HG02588 (cell line): ENCODE measurements around the gene SGSH.
"Not testable (repeated sequence)": the region's sequence is repeated elsewhere in the genome, so short reads cannot be mapped to it uniquely, and the experiment has no call there.

Experiments
- ATAC-seq: cut with Tn5 transposase; IDR thresholded peaks from one replicate; pipeline ENCODE4 v1.9.1; 2021; ENCODE audit warnings: mild to moderate bottlenecking, moderate library complexity; ENCODE audit not compliant: unreplicated experiment

The SGSH gene

DNA sequence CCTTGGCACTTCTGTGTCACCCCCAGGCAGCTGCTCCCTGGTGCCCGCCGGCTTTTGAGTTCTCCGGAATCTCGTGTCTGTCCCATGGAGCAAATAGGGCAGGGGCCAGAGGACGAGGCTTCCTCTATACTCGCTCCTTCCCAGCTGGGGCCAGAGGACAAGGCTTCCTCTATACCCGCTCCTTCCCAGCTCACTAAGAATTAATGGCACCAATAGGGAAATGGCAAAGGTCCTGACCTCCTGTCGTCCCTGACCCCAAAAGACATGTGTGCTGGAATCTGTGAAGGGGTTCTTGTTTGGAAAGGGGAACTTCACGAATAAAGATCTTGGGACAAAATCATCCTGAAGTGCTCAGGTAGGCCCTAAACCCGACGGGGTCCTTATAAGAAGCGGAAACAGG, 7.6 kb downstream of the SGSH start:
- ATAC-seq: no peak

DNA sequence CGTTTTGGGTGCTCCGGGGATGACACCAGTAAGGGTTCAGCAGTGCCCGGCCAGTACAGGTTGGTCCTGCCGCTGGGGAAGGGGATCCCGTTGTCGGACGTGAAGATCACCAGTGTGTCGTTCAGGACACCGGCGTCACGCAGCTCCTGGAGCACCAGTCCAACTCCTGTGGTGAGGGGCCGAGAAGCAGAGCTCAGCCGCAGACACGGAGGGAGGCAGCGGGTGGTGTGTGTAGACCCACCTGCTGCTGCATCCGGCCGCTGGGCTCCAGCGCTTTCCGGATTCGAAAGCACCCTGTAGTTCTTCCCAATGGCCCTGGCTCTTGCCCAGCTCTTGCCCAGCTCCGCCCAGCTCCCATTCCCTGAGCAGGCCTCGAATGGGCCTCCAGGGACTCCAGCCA, 8.0 kb downstream of the SGSH start:
- no peak for ATAC-seq

DNA sequence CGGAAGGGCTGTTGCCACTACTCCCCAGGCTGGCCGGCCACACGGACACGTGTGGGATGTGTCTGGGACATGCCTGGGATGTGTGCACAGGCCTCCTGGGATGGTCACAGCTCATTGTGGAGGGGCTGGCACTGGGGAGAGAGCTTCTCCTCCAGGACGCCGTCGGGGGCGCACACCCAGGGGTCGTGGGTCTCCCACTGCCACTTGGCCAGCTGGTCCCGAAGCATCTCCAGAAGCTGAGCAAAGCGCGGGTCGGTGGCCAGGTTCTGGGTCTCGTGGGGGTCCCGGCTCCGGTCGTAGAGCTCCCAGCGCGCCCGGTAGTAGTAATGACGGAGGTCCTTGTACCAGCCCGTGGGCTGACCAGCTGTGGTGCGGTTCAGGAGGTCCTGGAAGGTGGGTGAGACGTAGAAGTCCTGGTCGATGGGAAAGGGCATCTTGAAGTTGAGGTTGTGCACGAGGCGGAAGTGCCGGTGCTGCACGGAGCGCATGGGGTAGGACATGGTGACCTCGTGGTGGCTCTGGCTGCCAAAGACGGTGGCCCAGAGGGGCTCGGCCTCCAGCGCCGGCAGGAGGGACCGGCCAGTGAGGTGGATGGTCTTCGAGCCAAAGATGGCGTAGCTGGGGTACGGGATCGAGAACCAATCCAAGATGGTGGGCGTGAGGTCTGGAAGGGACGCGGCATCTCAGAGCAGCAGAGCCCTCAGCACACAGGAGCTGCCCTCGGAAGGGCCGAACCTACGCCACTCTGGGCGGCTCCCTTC, 9.6 kb downstream of the SGSH start:
- no peak for ATAC-seq

DNA sequence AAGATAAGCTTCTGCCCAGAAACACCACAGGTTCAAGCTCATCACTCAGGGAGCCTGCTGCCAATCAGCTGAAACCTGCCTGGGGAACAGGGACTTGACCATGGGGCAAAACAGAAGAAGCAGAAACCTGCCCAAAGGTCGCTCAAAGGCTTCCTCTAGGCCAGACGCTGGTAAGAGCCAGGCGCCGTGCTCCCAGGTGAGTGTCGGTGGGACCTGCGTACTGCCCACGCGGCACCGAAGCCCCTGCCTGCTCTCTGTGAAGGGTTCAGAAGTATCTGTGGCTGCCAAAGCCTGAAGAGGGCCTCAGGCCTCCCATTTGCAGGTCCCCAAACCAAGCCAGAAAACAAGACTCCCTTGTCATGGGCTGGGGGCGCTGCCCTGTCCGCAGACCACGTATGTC, 10.4 kb downstream of the SGSH start:
- ATAC-seq: no peak

DNA sequence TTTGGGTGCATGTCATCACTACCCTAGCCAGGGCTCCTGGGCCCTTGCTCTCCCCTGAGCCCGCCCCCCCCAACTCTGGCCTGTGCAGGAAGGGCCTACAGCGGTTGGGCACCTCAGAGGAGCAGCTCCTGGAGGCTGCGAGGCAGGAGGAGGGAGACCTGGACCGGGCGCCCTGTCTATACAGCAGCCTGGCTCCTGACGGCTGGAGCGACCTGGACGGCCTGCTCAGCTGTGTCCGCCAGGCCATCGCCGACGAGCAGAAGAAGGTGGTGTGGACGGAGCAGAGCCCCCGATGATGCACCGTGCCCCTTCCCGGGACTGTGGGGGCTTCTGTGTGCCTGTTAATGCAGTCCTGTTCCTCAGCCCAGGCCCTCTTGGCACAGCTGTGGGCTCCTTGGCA, 12.1 kb downstream of the SGSH start:
- no peak for ATAC-seq

DNA sequence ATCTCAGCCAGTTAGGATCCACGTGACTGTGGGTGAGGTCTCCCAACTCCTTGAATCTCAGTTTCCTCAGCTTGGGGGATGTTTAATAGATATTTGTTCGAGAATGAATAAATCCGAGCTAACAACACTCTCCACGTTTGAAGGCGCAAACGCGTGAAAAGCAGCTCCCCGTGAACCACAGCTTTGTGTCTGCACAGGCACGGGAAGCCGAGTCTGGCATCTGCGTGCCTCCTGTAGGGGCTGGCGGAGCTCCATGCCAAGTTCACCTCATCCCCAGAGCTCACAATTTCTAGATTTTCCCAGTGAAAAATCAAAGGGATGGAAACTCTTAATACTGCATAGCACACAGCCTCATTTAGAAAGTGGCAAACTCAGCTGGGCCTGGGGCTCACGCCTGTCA, 14.3 kb downstream of the SGSH start:
- no peak for ATAC-seq

DNA sequence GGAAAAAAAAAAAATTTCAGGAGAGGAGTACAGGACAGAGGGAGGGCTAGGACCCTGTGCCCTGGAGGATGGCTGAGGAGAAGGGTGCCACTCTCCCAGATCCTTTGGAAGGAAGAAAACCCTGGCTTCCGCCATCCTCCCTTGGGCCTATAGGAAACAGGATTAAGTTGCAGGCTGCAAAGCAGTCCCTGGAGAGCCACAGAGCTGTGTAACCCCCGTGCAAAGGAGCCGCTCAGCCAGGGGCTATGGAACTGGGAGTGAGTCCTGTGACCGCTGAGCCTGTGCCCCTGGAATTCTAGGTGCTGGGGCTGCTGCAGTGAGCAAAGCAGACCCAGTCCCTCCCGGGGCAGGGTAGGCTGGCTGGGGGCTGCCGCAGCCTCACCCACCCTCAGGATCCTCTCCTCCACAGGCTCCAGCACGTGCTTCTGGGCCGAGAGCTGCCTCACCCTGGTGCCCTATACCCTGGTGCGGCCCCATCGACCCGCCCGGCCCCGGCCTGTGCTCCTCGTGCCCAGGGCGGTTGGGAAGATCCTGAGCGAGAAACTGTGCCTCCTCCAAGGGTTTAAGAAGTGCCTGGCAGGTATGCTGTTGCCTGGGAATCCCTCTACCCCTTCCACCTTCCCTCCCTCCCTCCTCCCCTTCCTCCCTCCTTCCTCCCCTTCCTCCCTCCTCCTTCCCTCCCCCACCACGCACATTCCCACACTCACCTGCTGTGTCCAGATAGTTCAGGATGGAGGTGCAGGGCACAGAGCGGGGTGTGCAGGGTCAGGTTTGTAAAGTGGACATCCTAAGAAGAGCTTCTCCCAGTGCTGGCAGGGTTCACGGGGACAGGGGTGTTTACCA, 15.3 kb downstream of the SGSH start:
- no peak for ATAC-seq

DNA sequence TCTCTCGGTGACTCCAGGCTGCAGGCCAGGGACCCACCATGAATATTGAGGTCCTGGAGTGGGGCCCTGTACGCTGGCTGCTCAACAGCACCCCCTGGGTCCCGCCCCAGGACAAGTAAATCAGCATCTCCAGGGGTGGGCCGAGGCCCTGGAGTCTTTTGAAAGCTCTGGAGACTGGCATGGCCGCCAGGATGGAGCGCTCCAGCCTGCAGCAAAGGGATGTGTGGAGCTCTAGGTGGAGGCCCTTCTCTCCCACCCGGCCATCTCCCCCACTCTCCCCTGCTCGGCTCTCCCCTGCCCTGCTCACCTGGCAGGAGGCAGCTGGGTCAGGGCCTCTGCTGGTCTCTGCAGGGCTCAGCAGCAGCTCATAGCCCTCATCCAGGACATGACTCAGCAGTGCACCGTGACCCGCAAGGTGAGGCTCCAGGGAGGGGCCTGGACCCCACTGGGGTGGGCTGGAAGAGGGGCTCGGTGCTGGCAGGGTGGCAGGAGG, 16.6 kb downstream of the SGSH start:
- ATAC-seq: no peak

DNA sequence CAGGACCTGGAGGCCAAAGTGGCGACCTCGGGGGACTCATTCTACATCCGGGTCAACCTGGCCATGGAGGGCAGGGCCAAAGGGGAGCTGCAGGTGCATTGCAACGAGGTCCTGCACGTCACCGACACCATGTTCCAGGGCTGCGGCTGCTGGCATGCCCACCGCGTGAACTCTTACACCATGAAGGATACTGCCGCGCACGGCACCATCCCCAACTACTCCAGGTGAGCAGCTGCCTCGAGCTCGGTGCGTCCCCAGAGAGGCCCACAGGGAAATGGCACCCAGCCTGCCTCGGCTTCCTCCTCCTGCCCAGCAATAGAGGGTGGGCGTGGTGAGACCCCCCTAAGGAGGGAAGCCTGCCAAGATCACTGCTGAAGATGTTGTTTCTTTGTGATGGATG, 17.9 kb downstream of the SGSH start:
- no peak for ATAC-seq

DNA sequence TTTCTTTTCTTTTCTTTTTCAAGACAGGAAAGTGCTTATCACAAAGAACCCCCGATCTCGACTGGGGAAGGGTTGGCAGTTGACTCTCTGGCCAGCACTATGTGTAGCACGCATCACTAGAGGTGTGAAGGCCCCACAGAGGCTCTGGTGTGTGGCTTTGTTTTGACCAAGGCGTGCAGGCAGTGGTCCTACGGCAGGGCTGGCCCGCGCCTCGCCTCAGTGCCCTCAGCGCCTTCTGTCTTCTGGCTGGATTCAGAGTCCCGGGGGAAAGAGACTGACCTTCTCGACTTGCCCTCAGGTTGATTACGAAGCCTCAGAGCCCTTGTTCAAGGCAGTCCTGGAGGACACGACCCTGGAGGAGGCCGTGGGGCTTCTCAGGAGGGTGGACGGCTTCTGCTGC, 18.7 kb downstream of the SGSH start:
- no peak for ATAC-seq

DNA sequence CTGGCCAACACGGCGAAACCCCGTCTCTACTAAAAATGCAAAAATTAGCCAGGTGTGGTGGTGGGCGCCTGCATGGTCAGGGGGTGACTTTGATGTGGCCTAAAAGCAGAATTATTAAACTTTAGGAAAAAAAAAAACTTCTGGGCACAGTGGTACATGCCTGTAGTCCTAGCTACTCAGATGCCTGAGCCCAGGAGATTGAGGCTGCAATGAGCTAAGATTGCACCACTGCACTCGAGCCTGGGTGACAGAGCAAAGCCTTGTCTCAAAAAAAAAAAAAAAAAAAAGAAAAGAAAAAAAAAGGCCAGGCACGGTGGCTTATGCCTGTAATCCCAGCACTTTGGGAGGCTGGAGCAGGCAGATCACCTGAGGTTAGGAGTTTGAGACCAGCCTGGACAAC, 20.8 kb downstream of the SGSH start:
- ATAC-seq: not testable (repeated sequence)

DNA sequence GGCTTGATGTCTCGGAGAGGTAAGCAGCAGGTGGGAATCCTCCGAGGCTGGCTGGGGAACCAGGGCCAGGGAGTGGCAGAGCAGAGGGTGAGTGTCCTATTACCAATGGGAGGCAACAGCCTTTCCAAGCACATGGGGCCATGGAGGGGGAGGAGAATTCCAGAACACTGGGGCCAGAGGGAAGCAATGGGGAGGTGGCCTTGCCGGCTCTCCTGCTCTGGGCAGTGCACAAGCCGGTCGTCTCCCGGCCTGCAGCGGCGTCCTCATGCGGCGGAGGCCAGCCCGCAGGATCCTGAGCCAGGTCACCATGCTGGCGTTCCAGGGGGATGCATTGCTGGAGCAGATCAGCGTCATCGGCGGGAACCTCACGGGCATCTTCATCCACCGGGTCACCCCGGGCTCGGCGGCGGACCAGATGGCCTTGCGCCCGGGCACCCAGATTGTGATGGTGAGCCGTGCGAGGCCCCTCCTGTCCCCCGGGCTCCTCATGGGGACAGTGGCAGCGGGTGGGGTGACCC, 21.9 kb downstream of the SGSH start:
- no peak for ATAC-seq

DNA sequence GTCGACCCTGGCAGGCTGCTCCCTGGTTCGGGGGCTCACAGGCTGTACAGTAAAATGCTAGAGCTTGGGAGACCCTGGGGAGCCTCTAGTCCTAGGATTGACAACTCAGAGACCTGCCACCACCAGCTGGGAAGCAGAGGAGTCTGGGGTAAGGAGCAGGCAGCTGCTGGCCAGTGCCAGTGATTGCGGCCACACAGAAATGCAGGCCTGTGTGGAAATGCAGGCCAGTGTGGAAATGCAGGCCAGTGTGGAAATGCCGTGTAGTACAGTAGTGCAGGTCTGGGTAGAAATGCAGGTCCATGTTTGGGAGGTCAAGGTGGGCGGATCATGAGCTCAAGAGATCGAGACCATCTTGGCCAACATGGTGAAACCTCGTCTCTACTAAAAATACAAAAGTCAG, 23.5 kb downstream of the SGSH start:
- ATAC-seq: no peak

DNA sequence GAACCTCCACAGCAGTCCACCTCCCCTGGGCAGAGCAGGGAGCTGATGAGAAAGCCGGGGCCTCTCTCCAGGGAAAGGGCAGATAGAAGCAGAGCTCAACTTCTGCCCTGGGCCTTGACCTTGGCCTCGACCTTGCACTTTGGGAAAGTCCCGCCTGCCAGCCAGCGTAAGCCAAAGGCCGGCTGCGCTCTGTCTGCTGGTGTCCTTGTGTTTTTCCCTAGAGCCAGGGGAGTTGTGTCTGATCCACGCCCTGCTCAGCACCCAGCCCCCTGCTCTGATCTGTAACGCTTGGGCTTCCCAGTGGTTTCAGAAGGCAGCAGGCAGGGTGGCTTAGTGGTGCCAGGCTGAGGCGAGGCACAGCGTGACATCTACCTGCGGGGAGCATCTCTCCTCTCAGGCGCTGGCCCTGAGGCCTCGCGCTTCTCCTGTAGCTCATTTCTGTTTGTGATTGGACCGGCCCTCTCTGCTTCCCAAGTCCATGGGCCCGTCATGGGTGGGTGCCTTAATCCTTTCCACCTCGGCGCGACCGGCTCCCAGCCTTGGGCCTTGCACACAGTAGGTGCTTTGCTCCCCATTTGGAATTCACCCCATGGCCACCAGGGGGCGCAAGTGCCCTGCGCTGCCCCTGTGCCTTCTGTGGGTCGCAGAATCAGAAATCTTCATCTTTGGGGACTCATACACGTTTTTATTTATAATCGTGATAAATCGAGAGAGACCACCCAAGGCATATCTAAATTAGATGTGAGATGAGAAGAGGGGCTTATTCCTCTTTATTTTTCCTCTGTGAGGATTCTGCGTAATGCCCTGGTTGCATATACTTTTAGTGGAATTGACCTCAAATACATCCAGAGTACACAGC, 24.2 kb downstream of the SGSH start:
- ATAC-seq: no peak

DNA sequence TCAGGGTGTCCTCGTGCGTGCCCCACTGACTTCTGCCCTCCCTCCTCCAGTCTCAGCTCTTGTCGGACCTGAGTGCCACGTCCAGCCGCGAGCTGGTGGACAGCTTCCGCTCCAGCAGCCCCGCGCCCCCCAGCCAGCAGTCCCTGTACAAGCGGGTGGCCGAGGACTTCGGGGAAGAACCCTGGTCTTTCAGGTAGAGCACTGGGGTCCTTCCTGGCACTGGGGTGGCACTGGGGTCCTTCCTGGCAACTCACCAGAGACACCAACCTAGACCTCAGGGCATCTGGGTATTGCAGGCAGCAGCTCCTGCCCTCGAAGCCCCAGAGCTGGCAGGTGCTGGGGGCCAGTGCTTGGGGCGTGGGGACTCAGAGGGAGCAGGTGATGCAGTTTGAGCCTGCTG, 25.0 kb downstream of the SGSH start:
- no peak for ATAC-seq

DNA sequence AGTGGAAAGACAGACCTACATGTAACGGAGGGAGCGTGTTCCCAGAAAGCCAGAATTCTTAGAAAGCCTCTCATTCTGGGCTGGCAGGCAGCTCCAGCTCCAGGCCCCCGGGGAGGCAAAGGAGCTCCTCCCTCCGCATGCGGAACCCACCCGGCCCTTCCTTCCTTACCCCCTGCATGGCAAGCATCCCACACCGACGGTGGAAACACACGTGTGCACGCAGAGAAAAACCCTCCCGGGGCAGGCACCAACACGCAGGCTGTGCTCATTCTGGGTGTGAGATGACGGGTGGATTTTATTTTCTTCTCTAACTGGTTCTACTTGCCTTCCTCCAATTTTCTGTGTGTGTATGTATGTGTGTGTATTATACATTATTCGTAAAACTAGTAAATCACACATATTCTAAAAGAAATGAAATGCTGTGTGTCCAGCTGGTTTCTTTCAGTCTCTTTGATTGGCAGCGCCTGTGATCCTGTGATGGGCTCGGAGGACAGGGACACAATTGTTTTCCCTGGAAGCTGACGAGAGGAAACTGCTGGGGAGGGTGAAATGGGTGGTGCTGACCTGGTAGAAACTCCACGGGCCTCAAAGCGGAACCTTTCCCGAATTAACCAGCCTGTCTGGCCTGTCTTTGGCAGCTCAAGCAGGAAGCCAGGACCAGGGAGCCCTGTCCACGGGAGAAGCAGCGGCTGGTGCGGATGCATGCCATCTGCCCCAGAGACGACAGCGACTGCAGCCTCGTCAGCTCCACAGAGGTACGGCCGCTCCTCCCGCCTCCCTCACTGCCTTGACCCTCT, 28.1 kb downstream of the SGSH start:
- no peak for ATAC-seq

DNA sequence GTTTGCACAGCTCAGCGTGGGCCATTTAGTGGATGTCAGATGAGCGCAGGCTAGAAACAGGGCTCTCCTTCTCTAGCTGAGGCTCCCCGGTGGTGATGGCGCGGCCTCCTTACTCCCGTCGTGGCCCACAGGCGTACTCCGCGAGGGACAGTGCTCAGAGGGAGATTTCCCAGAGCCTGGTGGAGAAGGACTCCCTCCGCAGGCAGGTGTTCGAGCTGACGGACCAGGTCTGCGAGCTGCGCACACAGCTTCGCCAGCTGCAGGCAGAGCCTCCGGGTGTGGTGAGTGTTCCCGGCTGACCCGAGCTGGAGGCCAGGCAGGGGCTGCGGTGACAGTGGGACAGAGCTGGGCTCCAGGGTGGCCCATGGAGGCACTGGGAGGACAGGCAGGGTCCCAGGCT, 28.9 kb downstream of the SGSH start:
- no peak for ATAC-seq

DNA sequence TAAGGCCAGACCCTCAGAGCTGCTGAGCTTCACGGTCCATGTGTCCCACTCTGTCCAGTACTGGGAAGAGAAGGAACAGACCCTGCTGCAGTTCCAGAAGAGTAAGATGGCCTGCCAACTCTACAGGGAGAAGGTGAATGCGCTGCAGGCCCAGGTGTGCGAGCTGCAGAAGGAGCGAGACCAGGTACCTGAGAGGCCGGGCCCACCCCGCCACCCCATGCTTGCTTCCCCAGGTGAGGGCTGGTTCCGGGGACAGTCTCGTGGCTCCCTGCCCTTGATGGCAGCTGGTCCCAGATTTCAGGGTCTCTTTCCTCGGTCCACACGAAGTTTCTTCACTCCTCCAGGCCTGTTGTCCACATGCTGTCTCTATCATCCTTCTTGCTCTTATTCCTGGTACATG, 29.4 kb downstream of the SGSH start:
- no peak for ATAC-seq

DNA sequence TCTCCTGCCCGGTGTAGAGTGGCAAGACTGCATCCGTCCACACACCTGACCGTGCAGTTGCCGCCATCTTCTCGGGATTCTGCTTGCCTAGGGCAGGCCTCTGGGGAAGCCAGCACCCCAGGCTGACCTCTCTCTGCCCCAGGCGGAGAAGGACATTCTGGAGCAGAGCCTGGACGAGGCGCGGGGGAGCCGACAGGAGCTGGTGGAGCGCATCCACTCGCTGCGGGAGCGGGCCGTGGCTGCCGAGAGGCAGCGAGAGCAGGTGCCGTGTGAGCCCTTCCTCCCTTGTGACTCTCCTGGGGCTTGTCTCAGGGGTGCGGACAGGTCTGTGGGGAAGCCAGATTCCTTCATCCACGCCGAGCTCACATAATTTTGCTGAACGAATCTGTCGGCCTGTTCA, 30.5 kb downstream of the SGSH start:
- no peak for ATAC-seq

DNA sequence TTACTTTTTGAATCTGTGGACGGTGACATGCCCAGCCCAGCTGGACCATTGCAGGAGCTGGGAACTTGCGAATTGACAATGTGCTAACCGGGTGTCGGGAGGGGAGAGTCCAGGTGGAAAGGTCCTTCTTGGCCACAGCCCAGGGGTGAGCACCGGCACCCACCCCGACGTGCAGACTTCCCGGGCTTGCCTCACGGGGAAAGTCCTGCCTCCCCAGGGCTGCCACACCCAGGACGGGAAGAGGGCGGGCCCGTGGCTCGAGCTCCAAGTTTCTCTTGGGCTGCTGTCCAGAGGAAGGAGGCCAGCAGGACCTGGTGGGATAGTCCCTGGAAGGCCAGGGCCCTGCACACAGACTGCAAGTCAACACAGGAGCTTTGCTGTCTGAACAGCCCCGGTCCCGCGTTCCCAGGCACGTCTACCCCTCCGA, 32.6 kb downstream of the SGSH start:
- ATAC-seq: no peak
